ENCODE data around the gene PSMG3.
"Not testable (repeated sequence)": the region's sequence is repeated elsewhere in the genome, so short reads cannot be mapped to it uniquely, and the experiment has no call there.

The PSMG3 gene

GRCh38 chr7:1596181-1597043 is 26.6 kb upstream of the PSMG3 start:
- no peak for DNase-seq

DNA sequence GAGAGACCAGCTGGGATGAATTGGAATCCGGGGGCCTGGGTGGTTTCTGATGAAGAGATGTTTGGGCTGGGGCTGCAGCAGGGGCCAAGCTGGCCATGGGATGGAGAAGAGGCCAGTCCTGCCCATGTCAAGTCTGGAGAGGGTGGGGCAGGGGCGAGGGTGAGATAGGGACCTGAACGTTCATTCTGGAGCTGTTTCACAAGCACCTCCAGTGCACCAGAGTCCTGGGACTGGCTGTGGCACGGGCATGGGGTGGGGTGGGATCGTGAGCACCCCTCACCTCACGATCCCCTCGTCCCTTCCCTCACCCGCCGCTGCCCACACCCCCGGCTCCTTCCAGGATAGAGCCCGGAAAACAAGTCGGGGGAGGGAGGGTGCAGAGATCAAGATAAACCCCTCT is 25.8 kb upstream of the PSMG3 start:
- DNase-seq: no peak

DNA sequence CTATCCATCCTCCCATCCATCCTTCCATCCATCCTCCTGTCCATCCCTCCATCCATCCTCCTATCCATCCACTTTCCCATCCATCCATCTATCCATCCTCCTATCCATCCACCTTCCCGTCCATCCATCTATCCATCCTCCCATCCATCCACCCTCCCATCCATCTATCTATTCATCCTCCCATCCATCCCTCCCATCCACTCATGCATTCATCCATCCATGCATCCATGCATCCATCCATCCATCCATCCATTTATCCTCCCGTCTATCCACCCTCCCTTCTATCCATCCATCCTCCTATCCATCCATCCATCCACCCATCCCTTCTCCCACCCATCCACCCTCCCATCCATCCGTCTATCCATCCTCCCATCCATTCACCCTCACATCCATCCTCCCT is 25.2 kb upstream of the PSMG3 start:
- DNase-seq: no peak

DNA sequence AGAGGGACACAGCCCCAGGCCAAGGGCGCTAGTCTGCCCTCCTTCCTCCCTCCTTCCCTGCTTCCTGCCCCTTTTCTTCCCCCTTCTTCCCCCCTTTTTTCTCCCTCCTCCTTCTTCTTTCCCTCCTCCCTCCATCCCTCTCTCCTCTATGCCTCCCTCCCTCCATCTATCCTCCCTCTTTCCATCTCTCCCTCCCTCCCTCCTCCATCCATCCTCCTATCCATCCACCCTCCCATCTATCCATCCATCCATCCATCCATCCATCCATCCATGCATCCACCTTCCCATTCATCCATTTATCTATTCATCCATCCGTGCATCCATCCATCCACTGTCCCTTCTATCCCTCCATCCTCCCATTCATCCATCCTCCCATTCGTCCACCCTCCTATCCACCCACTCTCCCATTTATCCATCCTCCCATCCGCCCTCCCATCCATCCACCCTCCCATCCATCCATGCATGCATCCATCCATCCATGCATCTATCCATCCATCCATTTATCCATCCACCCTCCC is 24.1 kb upstream of the PSMG3 start:
- DNase-seq: no peak

DNA sequence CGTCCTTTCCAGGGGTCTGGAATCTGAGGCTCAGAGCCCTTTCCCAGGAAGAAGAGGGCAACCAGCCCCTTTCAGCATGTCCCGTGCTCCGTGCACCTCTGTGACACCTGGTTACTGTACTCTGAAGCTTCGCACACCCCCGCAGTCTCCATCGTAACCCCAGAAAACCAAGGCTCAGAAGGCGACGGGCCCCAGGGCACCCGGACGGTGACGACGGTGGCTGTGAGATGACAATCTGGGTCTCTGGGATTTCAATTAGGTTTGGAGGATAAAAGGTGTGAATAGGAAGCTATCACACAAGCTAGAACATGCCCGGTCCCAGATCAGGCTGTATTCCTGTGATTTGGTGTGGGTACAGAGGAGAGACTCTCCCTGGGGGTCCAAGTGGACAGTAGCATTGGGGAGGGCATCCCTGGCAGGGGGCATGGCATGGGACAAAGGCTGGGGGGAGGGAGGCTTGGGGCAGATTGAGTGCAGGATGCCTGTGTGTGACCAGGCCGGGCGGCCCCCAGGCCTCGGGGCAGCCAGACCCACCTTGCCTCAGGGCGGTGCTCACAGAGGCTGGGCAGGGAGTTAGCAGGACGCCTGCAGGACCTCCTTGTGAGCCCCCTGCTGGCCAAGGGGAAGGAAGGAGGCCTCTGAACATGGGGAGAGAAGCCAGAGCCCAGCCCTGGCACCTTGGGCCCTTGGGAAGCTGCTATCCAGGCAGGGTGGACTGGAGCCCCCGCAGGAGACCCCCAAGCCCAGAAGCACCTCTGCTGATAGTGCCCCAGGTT is 23.4 kb upstream of the PSMG3 start:
- DNase-seq: no peak

DNA sequence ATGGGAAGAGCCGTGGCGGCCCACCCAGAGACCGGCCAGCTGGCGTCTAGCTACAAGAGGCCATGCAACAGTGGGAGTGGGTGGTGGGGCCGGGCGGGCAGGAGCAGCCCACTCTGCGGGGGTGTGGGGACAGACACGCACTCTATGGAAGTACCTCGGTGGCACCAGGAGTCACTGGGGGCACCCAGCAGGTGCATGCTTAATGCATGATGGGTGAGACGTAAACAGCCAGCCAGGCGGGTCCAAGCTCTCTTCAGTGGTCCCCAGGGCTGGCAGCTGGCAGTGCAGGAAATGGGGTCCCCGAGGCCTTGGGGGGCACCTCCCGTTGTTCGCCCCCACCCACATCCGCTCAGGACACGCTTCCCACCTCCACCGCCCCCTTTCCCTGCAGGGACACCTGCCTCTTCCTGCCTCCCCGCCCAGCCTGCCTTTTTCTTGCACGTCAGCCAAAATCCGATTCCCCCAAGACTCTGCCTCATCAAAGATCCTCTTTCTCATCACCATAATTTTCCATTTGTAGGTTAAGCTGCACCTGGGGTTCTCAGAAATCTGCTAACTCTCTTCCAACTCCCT is 22.6 kb upstream of the PSMG3 start:
- no peak for DNase-seq

- DNase-seq: no peak
Measured at GRCh38 chr7:1591876-1592275, 22.0 kb upstream of the PSMG3 start.

- no peak for DNase-seq
Measured at GRCh38 chr7:1591396-1591795, 21.6 kb upstream of the PSMG3 start.

DNA sequence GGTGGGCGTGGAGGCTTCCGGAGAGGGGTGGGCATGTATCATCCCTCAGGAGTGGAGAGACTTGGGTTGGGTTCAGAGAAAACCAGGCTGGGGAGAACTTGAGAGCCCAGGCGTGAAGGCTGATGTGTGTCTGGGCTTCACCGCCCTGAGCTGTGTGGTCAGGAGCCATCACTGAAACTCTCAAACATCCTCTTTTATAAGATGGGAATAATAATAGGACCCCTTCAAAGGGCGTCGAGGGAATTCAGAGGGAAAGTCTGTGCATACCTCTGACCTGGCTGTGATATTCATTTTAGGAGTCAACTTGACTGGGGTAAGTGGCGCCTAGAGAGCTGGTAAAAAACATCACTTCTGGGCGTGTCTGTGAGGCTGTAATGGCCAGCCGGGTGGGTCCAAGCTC is 21.1 kb upstream of the PSMG3 start:
- no peak for DNase-seq

DNA sequence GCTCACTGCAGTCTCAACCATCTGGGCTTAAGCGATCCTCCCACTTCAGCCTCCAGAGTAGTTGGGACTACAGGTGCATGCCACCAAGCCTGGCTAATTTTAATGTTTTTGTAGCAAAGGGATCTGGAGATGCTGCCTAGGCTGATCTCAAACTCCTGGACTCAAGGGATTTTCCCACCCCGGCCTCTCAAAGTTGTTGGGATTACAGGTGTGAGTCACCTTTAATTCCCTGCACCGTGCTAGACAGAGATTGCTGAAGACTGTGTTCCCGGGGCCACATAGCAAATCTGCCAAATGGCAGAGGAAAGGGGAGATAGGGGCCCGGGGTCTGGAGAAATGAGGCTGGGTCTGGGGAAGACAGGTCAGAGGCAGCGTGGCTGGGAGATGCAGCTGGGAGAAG is 20.6 kb upstream of the PSMG3 start:
- DNase-seq: no peak

DNA sequence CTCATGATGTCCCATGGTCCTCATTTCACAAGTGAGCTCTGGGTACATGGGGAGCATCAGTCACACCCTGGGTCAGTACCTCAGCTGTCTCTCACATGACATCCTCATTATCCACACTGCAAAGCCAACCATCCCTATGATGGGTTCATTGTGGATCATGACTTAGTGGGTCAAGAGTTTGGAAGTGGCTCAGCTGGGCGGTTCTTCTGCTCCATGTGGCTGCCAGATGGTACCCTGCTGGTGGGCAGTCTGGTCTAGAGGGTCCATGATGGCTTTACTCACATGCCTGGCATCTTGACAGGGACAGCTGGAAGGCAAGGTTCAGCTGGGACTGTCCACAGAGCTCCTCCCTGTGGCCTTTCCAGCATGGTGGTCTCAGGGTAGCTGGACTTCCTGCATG is 19.1 kb upstream of the PSMG3 start:
- DNase-seq: no peak

- no peak for DNase-seq
Measured at GRCh38 chr7:1587738-1588137, 17.9 kb upstream of the PSMG3 start.

- DNase-seq: no peak
Measured at GRCh38 chr7:1586827-1587705, 17.2 kb upstream of the PSMG3 start.

GRCh38 chr7:1586126-1586826 is 16.4 kb upstream of the PSMG3 start:
- DNase-seq: no peak

DNA sequence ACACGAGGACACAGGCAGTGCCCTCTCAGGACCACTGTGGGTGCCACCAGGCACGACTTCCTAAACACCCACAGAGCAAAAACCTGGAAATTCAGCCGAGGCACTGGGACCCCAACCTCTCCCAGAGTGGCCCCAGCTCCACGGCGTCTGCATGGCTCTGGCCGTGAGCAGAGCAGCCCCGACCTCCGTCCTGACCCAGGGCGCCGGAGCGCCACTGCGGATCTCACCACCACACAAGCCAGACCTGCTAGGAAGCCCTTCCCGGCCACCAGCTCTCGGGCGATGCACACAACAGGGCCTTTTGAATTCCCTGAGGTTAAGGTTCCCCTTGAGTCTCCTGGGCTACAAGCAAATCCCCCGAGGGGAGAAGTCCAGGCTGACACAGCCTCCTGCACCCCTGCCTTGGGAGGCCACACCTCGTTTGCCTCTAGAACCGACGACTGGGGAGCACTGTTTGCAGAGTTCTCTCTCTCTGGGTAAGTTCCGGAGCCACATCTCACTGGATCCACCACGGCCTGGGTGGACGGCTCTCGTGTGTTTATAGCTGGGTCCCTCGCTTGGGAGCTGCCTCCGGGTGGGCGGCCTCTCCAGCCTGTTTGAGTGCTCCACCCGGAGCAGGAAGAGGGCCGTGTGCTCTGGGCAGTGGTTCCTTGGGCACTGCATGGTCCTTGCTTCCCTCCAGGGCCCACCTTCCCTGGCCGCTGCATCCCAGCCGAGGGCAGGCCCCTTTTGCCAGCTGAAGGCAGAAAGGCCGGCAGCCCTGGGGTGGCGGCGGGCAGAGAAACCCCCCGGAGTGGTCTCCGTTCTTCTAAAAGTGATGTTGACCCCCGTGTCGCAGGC is 15.5 kb upstream of the PSMG3 start:
- DNase-seq: no peak

DNA sequence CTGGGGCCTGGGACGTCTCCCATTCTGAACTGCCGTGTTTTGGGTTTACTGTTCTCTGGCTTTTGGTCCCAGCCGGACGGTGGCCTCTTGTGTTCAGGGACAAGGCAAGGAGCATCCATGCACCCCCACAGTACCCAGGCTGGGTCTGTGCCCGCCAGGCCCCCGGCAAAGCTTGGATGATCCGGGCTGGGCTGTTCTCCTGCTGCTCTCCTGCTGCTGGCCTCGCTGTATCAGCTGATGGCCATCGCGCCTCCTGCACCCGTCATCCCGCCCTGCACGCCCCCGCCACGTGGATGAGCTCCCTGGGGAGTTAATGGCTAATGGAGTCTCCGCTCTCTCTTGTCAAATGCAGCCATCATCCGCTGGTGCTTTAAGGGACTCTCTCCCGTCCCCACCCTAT is 14.9 kb upstream of the PSMG3 start:
- no peak for DNase-seq

- not testable (repeated sequence) for DNase-seq
Measured at GRCh38 chr7:1583241-1583930, 13.6 kb upstream of the PSMG3 start.

DNA sequence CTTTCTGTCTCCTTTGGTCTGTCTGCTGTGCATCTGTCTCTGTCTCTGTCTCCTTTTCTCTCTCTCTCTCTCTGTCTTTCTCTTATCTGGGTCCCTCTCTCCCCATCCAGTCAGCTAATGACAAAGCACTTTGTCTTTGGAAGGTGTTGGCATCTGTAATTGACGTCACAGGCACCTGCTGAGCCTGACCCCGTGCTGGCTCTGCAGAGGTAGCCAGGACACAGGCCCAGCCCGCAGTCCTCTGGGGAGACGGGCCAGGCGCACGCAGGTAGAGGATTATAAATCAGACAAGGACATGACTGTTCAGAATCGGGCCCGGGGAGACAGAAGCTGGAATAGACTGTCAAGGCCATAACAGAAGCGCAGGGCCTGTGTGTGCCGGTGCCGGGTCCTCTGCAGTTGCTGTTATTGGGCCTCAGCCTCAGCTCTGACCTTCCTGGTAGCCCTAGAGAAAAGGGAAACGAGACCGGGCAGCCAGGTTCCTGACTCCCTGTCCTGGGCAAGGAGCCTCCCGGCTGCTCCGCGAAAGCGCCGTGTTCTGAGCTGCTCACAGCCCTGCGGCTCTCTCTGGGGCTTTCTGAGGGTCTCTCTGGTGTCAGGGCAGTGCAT is 10.7 kb upstream of the PSMG3 start:
- no peak for DNase-seq

DNA sequence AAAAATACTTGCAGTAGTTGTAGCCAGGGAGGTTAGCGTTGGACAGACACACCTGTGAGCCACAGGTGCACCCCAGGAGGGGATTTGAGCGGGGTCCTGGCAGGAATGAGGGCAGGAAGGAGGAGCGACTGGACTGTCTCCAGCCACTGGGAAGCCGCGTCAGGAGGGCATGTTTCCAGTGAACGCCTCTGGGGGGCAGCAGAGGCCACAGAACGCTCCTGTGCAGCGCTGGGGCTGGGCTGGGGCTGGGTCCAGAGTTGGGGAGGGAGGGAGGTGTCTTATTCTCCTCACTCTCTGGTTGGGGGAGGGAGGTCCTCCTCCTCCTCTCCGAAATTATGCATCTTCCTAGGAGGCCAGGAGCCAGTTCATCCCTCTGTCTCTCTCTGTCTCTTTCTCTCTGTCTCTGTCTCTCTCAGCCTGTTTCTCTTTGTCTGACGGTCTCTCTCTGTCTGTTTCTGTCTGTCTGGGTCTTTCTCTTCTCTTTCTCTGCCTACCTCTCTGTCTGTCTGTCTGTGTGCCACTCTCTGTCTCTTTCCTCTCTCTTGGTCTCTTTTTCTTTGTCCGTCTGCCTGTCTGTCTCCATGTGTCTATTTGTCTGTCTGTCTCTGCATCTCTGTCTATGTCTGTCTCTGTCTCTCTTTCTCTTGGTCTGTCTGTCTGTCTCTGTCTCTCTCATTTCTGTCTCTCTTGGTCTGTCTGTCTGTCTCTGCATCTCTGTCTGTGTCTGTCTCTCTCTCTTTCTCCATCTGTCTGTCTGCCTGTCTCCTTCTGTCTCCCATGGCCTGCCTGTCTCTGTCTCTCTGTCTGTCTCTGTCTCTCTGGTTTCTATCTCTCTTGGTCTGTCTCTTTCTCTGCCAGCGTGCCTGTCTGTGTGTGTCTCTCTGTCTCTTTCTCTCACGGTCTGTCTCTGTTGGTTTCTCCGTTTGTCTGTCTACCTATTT is 9.9 kb upstream of the PSMG3 start:
- DNase-seq: peak; percentile 34
